Measurements from ENCODE around the gene SLC25A41.

GRCh38 chr19:6465663-6466062 lies 32.1 kb upstream of the SLC25A41 start:
- no peak for TF ChIP-seq CTCF (IDR thresholded peaks at IDR 0.05)
- no peak for TF ChIP-seq ZFX (IDR thresholded peaks at IDR 0.05; ENCODE audit: borderline replicate concordance)
